Neutrophil (primary cell): ENCODE data around the gene SLC35B4.

Source experiments
- H3K27ac ChIP-seq: fragments of 200-600 bp; sonication (generic); 2 replicates; pipeline ENCODE4 v1.5.1; 2016; ENCODE audit warnings: mild to moderate bottlenecking, moderate library complexity
- H3K27me3 ChIP-seq: fragments of 200-600 bp; sonication (generic); 2 replicates; pipeline ENCODE4 v1.6.0; 2016; ENCODE audit warnings: mild to moderate bottlenecking
- H3K36me3 ChIP-seq: fragments of 200-600 bp; sonication (generic); 2 replicates; pipeline ENCODE4 v1.5.1; 2017
- H3K4me1 ChIP-seq, 2 experiments: fragments of 200-600 bp in 1 of 2; sonication (generic) in 1 of 2; 1 replicate in 1 of 2; 2 replicates in 1 of 2; pipeline versions ENCODE4 v1.5.1 to v1.6.1; 2013 to 2016; ENCODE audit warnings: low read depth in 1 of 2, low read length in 1 of 2, mild to moderate bottlenecking in 1 of 2, moderate library complexity in 1 of 2; ENCODE audit not compliant: control insufficient read depth in 1 of 2, insufficient read depth in 1 of 2
- H3K4me3 ChIP-seq, 2 experiments: fragments of 200-600 bp in 1 of 2; sonication (generic) in 1 of 2; 1 replicate in 1 of 2; 2 replicates in 1 of 2; pipeline ENCODE4 v1.5.1; 2013 to 2016; ENCODE audit warnings: low read depth in 1 of 2, low read length in 1 of 2, mild to moderate bottlenecking in 1 of 2, moderate library complexity in 1 of 2
- H3K9me3 ChIP-seq: fragments of 200-600 bp; sonication (generic); 2 replicates; pipeline ENCODE4 v1.5.1; 2016
- TF ChIP-seq, protein P1 (sequence below): fragments of 200-600 bp; sonication (generic); IDR thresholded peaks from 2 replicates; pipeline ENCODE4 v1.5.1; 2016; ENCODE audit warnings: antibody characterized with exemption

The SLC35B4 gene

DNA sequence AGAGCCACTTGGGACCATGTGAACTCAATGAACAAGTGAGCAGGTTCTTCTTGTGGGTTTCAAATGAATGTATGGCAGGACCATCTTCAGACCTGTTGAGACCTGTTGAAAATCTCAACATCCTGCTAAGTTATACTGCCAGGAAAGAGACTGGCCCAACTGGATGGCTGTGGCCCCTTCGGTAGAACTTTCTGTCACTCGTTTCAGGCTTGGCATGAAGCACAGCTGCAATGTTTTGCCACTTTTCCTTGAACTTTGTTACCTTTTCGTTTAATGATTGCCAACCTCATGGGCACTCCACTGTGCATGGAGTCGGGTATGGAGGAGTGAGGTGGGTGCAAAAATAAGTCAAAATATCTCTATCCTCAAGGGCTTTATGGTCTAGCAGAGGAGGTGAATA is 36.7 kb upstream of the SLC35B4 start:
- Histone ChIP-seq H3K4me1 (peaks cover 0 to 5% of the 10 kb centered on the region in 2 experiments), H3K27ac (no peak overlapping the region), H3K36me3 (no peaks in the 10 kb centered on the region), H3K27me3 (peaks cover 4% of the 10 kb centered on the region), H3K9me3 (no peaks in the 10 kb centered on the region), H3K4me3 (no peak overlapping the region)
- TF ChIP-seq, protein P1, sequence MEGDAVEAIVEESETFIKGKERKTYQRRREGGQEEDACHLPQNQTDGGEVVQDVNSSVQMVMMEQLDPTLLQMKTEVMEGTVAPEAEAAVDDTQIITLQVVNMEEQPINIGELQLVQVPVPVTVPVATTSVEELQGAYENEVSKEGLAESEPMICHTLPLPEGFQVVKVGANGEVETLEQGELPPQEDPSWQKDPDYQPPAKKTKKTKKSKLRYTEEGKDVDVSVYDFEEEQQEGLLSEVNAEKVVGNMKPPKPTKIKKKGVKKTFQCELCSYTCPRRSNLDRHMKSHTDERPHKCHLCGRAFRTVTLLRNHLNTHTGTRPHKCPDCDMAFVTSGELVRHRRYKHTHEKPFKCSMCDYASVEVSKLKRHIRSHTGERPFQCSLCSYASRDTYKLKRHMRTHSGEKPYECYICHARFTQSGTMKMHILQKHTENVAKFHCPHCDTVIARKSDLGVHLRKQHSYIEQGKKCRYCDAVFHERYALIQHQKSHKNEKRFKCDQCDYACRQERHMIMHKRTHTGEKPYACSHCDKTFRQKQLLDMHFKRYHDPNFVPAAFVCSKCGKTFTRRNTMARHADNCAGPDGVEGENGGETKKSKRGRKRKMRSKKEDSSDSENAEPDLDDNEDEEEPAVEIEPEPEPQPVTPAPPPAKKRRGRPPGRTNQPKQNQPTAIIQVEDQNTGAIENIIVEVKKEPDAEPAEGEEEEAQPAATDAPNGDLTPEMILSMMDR: no peak

DNA sequence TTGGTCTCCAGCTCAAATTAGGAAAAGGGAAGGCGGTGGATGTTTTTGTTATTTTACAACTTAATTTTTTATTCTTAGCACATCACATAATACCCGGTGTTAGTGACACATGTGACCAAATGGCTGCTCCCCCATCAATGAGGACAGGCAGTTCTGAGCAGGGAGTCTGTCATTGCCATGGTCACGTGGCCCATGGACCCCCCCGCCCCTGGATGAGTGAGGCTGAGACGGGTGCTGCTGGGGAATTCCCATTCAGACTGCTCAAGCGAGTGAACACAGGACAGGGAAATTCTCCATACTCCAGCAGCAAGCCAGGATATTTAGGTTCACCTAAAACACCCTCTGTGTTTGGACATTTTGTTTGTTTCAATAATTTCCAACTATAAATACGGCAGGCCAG is 34.7 kb upstream of the SLC35B4 start:
- no peaks in the 10 kb centered on the region for H3K9me3 ChIP-seq
- TF ChIP-seq, protein P1: no peak
- H3K27ac ChIP-seq: no peak overlapping the region
- peaks cover 4% of the 10 kb centered on the region for H3K27me3 ChIP-seq
- no peaks in the 10 kb centered on the region for H3K36me3 ChIP-seq
- H3K4me3 ChIP-seq: no peak overlapping the region
- H3K4me1 ChIP-seq: peaks cover 0 to 5% of the 10 kb centered on the region in 2 experiments

DNA sequence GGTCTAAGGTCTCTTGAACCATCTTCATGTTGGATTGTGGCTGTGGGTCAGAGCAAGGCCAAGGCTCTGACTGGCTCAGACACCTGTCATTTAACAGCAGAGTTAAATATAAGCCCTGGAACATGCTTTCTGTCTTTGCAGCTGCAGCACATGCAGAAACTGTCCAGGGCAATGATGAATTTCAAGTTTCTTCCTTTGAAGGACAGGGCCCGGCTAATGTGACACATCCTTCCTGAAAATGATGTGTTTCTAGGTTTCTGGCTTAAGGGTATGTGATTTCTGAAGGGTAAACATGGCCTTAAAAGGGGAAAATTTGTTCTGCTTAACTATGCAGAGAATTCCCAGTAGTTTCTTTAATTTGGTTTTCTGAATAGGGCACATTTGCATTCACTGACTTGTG is 34.0 kb upstream of the SLC35B4 start:
- H3K36me3 ChIP-seq: no peaks in the 10 kb centered on the region
- no peaks in the 10 kb centered on the region for H3K9me3 ChIP-seq
- TF ChIP-seq, protein P1: no peak
- H3K27ac ChIP-seq: no peak overlapping the region
- peaks cover 4% of the 10 kb centered on the region for H3K27me3 ChIP-seq
- H3K4me3 ChIP-seq: no peak overlapping the region
- H3K4me1 ChIP-seq: peaks cover 0 to 1% of the 10 kb centered on the region in 2 experiments

DNA sequence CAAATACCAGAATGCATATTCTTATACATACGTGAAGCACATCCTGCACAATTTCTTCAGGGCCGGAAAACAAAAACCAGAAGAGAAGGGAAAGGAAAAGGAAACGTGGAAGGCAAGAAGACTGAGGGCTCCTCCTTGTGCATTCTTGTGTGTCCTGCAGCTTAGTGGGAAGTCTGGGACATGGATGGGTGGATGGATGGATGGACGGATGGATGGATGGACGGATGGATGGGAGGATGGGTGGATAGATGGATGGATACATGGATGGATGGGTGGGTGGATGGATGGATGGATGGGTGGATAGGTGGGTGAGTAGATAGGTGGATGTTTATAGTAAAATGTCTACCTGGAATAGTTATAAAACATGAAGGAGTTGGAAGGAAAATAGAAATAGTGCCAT is 30.8 kb upstream of the SLC35B4 start:
- TF ChIP-seq, protein P1: no peak
- H3K27ac ChIP-seq: no peak overlapping the region

DNA sequence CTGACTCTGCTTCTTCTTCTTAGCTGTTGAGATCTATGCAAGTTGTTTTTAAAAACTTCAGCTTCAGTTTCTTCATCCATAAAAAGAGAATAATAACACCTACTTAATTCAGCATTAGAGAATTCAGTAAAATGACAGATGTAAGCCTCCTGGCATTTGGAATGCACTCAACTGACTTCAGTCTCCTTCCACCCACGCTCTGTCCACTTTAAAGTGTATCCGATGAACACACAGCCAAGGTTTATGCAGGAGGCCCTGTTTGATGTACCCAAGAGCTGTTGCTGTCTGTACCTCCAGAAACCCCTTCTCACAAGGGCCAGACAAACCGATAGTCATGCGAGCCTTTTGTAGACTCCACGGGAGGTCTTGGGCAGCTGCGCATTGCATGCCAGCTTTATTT is 27.1 kb upstream of the SLC35B4 start:
- H3K4me1 ChIP-seq: no peaks in the 10 kb centered on the region

More for the DNA sequence above, 30.8 kb upstream of the SLC35B4 start:
- no peaks in the 10 kb centered on the region for H3K9me3 ChIP-seq
- H3K36me3 ChIP-seq: no peaks in the 10 kb centered on the region
- H3K4me1 ChIP-seq: no peaks in the 10 kb centered on the region
- no peak overlapping the region for H3K4me3 ChIP-seq
- H3K27me3 ChIP-seq: peaks cover 14% of the 10 kb centered on the region

More for the DNA sequence above, 27.1 kb upstream of the SLC35B4 start:
- H3K36me3 ChIP-seq: no peaks in the 10 kb centered on the region
- no peaks in the 10 kb centered on the region for H3K9me3 ChIP-seq
- H3K27me3 ChIP-seq: peaks cover 20% of the 10 kb centered on the region
- no peak overlapping the region for H3K27ac ChIP-seq
- TF ChIP-seq, protein P1: no peak
- H3K4me3 ChIP-seq: no peak overlapping the region
